Cardiac atrium fibroblast (primary cell): ENCODE data around the gene TSPAN1. TPM values are rescaled to one million over a fixed set of nuclear protein-coding genes. Genes with fewer than 3 reads are reported as not detected.

Experiments used
- total RNA-seq: library from RNA; depleted of rRNA; stranded (reverse); fragments of >200 nt; gene quantifications from 2 replicates; pipeline ENCODE4 v1.2.3, GENCODE V29; 2015

Gene TSPAN1
- total RNA-seq = 0.49 TPM in 1 of 2 replicates, not detected in the other

GRCh38 chr1:46174448-46175231 lies at the start of gene TSPAN1:
TSS of gene TSPAN1 (plus strand) at chr1:46175087. CDS start at chr1:46181108, 6,021 bp downstream.

GRCh38 chr1:46132529-46133180 lies 42.2 kb upstream of the TSPAN1 start, which contains the start of gene PIK3R3:
TSS of gene PIK3R3 (minus strand) at chr1:46132629. CDS start at chr1:46131952, 677 bp downstream.

GRCh38 chr1:46176211-46176865 lies 1.5 kb downstream of the TSPAN1 start, which contains the start of gene P3R3URF:
TSS of gene P3R3URF (minus strand) at chr1:46176488. CDS start at chr1:46176471, 17 bp downstream.

GRCh38 chr1:46197964-46198811 lies 23.3 kb downstream of the TSPAN1 start, which contains the start of gene POMGNT1:
TSS of gene POMGNT1 (minus strand) at chr1:46198434. CDS start at chr1:46197821, 613 bp downstream.

Other genes with a start within 250 kb of the TSPAN1 start
- gene PIK3R3, start 42.5 kb upstream of the TSPAN1 start, total RNA-seq = 0.18 and 1.8 TPM in 2 replicates
- not detected in 2 replicates for gene P3R3URF, start 1.4 kb downstream of the TSPAN1 start, total RNA-seq
- 37.2 and 42.8 TPM in 2 replicates for gene POMGNT1, start 23.3 kb downstream of the TSPAN1 start, total RNA-seq
- 1.1 and 2.9 TPM in 2 replicates for gene LURAP1, start 28.2 kb downstream of the TSPAN1 start, total RNA-seq
- 4.9 and 5.7 TPM in 2 replicates for gene RAD54L, start 72.7 kb downstream of the TSPAN1 start, total RNA-seq
- 95.3 and 121 TPM in 2 replicates for gene LRRC41, start 128.5 kb downstream of the TSPAN1 start, total RNA-seq
- 494 and 497 TPM in 2 replicates for gene UQCRH, start 128.6 kb downstream of the TSPAN1 start, total RNA-seq
- gene NSUN4, start 165.7 kb downstream of the TSPAN1 start, total RNA-seq = 9.1 and 11.4 TPM in 2 replicates
- 0.54 and 3.4 TPM in 2 replicates for gene FAAH, start 219.2 kb downstream of the TSPAN1 start, total RNA-seq